Fibroblast of the aortic adventitia (primary cell): ENCODE data around the gene CTCF. TPM values are rescaled to one million over a fixed set of nuclear protein-coding genes. Genes with fewer than 3 reads are reported as not detected.
"Not testable (repeated sequence)": the region's sequence is repeated elsewhere in the genome, so short reads cannot be mapped to it uniquely, and the experiment has no call there.

Source experiments
- DNase-seq: peaks from one replicate; pipeline ENCODE4 v3.0.0-alpha.2; 2010; ENCODE audit warnings: low read depth
- H3K4me3 ChIP-seq: 2 replicates; pipeline ENCODE4 v1.5.1; 2011; ENCODE audit warnings: low read depth, mild to moderate bottlenecking, control low read depth, low read length, moderate library complexity
- CTCF ChIP-seq: IDR thresholded peaks from 2 replicates; pipeline ENCODE4 v1.5.1; 2011; ENCODE audit warnings: mild to moderate bottlenecking, low read length, control low read depth, inconsistent platforms; ENCODE audit not compliant: insufficient read depth
- total RNA-seq: library from RNA; depleted of rRNA; stranded (reverse); fragments of >200 nt; gene quantifications from 2 replicates; pipeline ENCODE4 v1.2.3, GENCODE V29; 2012; ENCODE audit warnings: low replicate concordance

CTCF gene
- 22.1 and 34.3 TPM in 2 replicates for total RNA-seq

GRCh38 chr16:67562526-67562917, at the start of gene CTCF:
TSS of gene CTCF (plus strand) at chr16:67562526. CDS start at chr16:67610833, 48,307 bp downstream.
- peak within 1 kb of the TSS; percentile 73 for H3K4me3 ChIP-seq
- peak; percentile 75 for DNase-seq
- TF ChIP-seq CTCF, result peak; percentile 48

- DNase-seq, H3K4me3 ChIP-seq: not testable (repeated sequence)
Observed at GRCh38 chr16:67513892-67514291, 48.4 kb upstream of the CTCF start.

GRCh38 chr16:67514382-67514828, 47.9 kb upstream of the CTCF start:
- no peak overlapping the region for H3K4me3 ChIP-seq
- DNase-seq, result peak; percentile 93
- peak; percentile 70 for TF ChIP-seq CTCF

GRCh38 chr16:67516296-67517154, 45.8 kb upstream of the CTCF start:
- no peak overlapping the region for H3K4me3 ChIP-seq
- DNase-seq, result peak; percentile 86
- TF ChIP-seq CTCF, result no peak

GRCh38 chr16:67517155-67517445, 45.2 kb upstream of the CTCF start:
- no peak for DNase-seq
- no peak for TF ChIP-seq CTCF
- no peak overlapping the region for H3K4me3 ChIP-seq

GRCh38 chr16:67517661-67518423, 44.5 kb upstream of the CTCF start:
- TF ChIP-seq CTCF, result no peak
- H3K4me3 ChIP-seq, result no peak overlapping the region
- DNase-seq, result no peak

- no peak for DNase-seq
- H3K4me3 ChIP-seq, result no peak overlapping the region
- no peak for TF ChIP-seq CTCF
Observed at GRCh38 chr16:67518676-67519075, 43.6 kb upstream of the CTCF start.
